IPS-15b (cell line): ENCODE data around the gene ZNF550.

ENCODE experiments used
- H3K27me3 ChIP-seq: one replicate; pipeline ENCODE4 v1.6.1; 2013; ENCODE audit warnings: low read length; ENCODE audit not compliant: control insufficient read depth, insufficient read depth
- H3K36me3 ChIP-seq: one replicate; pipeline ENCODE4 v1.6.1; 2013; ENCODE audit warnings: low read length; ENCODE audit not compliant: control insufficient read depth, insufficient read depth
- H3K4me1 ChIP-seq: one replicate; pipeline ENCODE4 v1.6.1; 2013; ENCODE audit warnings: mild to moderate bottlenecking, low read length; ENCODE audit not compliant: control insufficient read depth, insufficient read depth
- H3K4me3 ChIP-seq: one replicate; pipeline ENCODE4 v1.5.1; 2013; ENCODE audit warnings: low read depth, low read length
- H3K9ac ChIP-seq: one replicate; pipeline ENCODE4 v1.6.1; 2013; ENCODE audit warnings: low read depth, mild to moderate bottlenecking, low read length
- H3K9me3 ChIP-seq: one replicate; pipeline ENCODE4 v1.6.1; 2013; ENCODE audit warnings: mild to moderate bottlenecking, low read length; ENCODE audit not compliant: control insufficient read depth, insufficient read depth

The ZNF550 gene

GRCh38 chr19:57570707-57571106 is 11.0 kb upstream of the ZNF550 start:
- Histone ChIP-seq H3K9ac (no peak overlapping the region), H3K4me3 (no peak overlapping the region), H3K4me1 (no peaks in the 10 kb centered on the region), H3K27me3 (no peaks in the 10 kb centered on the region), H3K36me3 (peaks cover 38% of the 10 kb centered on the region), H3K9me3 (peaks cover 34% of the 10 kb centered on the region)

GRCh38 chr19:57566396-57567265 is 7.0 kb upstream of the ZNF550 start:
- H3K27me3 ChIP-seq = no peaks in the 10 kb centered on the region
- H3K9me3 ChIP-seq = peaks cover 28% of the 10 kb centered on the region
- H3K4me3 ChIP-seq = no peak overlapping the region
- no peaks in the 10 kb centered on the region for H3K4me1 ChIP-seq
- no peak overlapping the region for H3K9ac ChIP-seq
- H3K36me3 ChIP-seq = no peaks in the 10 kb centered on the region

GRCh38 chr19:57563547-57563946 is 3.9 kb upstream of the ZNF550 start:
- Histone ChIP-seq H3K9me3 (peaks cover 17% of the 10 kb centered on the region), H3K4me3 (no peak overlapping the region), H3K36me3 (no peaks in the 10 kb centered on the region), H3K4me1 (no peaks in the 10 kb centered on the region), H3K27me3 (no peaks in the 10 kb centered on the region), H3K9ac (no peak overlapping the region)

GRCh38 chr19:57560049-57560491 is 407 bp upstream of the ZNF550 start:
- H3K36me3 ChIP-seq = peaks cover 6% of the 10 kb centered on the region
- H3K4me1 ChIP-seq = peaks cover 4% of the 10 kb centered on the region
- H3K9ac ChIP-seq = no peak overlapping the region
- no peaks in the 10 kb centered on the region for H3K27me3 ChIP-seq
- H3K9me3 ChIP-seq = peaks cover 3% of the 10 kb centered on the region
- peak overlapping the region; percentile 97 for H3K4me3 ChIP-seq

GRCh38 chr19:57559008-57559403 is 657 bp downstream of the ZNF550 start:
- Histone ChIP-seq H3K9ac (peak overlapping the region; percentile 87), H3K36me3 (peaks cover 12% of the 10 kb centered on the region), H3K9me3 (no peaks in the 10 kb centered on the region), H3K4me1 (peaks cover 4% of the 10 kb centered on the region), H3K4me3 (peak overlapping the region; percentile 97), H3K27me3 (no peaks in the 10 kb centered on the region)

GRCh38 chr19:57558525-57558924 is 1.1 kb downstream of the ZNF550 start:
- no peaks in the 10 kb centered on the region for H3K9me3 ChIP-seq
- H3K4me1 ChIP-seq = peaks cover 4% of the 10 kb centered on the region
- H3K9ac ChIP-seq = no peak overlapping the region
- no peaks in the 10 kb centered on the region for H3K27me3 ChIP-seq
- peaks cover 13% of the 10 kb centered on the region for H3K36me3 ChIP-seq
- peak overlapping the region; percentile 97 for H3K4me3 ChIP-seq

GRCh38 chr19:57557659-57558058 is 2.0 kb downstream of the ZNF550 start:
- H3K4me3 ChIP-seq = no peak overlapping the region

GRCh38 chr19:57552432-57552831 is 7.2 kb downstream of the ZNF550 start:
- no peak overlapping the region for H3K4me3 ChIP-seq
- no peak overlapping the region for H3K9ac ChIP-seq
- no peaks in the 10 kb centered on the region for H3K27me3 ChIP-seq
- H3K36me3 ChIP-seq = peaks cover 41% of the 10 kb centered on the region
- H3K4me1 ChIP-seq = no peaks in the 10 kb centered on the region
- peaks cover 1% of the 10 kb centered on the region for H3K9me3 ChIP-seq

More at GRCh38 chr19:57557659-57558058, 2.0 kb downstream of the ZNF550 start:
- Histone ChIP-seq H3K9ac (no peak overlapping the region), H3K9me3 (no peaks in the 10 kb centered on the region), H3K36me3 (peaks cover 13% of the 10 kb centered on the region), H3K27me3 (no peaks in the 10 kb centered on the region), H3K4me1 (peaks cover 4% of the 10 kb centered on the region)

GRCh38 chr19:57546513-57546912 is 13.2 kb downstream of the ZNF550 start:
- H3K9me3 ChIP-seq = peaks cover 2% of the 10 kb centered on the region

GRCh38 chr19:57537953-57538547 is 21.6 kb downstream of the ZNF550 start:
- peaks cover 35% of the 10 kb centered on the region for H3K9me3 ChIP-seq
- no peaks in the 10 kb centered on the region for H3K27me3 ChIP-seq
- H3K36me3 ChIP-seq = peaks cover 44% of the 10 kb centered on the region
- no peaks in the 10 kb centered on the region for H3K4me1 ChIP-seq
- no peak overlapping the region for H3K9ac ChIP-seq
- no peak overlapping the region for H3K4me3 ChIP-seq

More at GRCh38 chr19:57546513-57546912, 13.2 kb downstream of the ZNF550 start:
- Histone ChIP-seq H3K4me3 (no peak overlapping the region), H3K36me3 (peaks cover 33% of the 10 kb centered on the region), H3K9ac (no peak overlapping the region), H3K27me3 (no peaks in the 10 kb centered on the region), H3K4me1 (no peaks in the 10 kb centered on the region)

GRCh38 chr19:57527136-57527881 is 32.4 kb downstream of the ZNF550 start, which contains the start of gene ZNF549:
TSS of gene ZNF549 (plus strand) at chr19:57527356. CDS start at chr19:57527574, 218 bp downstream.
- Histone ChIP-seq H3K4me1 (peaks cover 2% of the 10 kb centered on the region), H3K36me3 (peaks cover 2% of the 10 kb centered on the region), H3K27me3 (no peaks in the 10 kb centered on the region), H3K9me3 (no peaks in the 10 kb centered on the region), H3K9ac (peak within 1 kb of the TSS; percentile 85), H3K4me3 (peak within 1 kb of the TSS; percentile 95)
